SK-N-MC (cell line): ENCODE data around the gene CDKN2B-AS1.

Source experiments
- DNase-seq: peaks from one replicate; pipeline ENCODE4 v3.0.0-alpha.2; 2011; ENCODE audit warnings: low read depth, low spot score
- H3K27ac ChIP-seq: fragments of 200-600 bp; sonication (generic); 2 replicates; pipeline ENCODE4 v1.5.1; 2016; ENCODE audit warnings: mixed run types
- H3K36me3 ChIP-seq: fragments of 200-600 bp; sonication (generic); 2 replicates; pipeline ENCODE4 v1.6.1; 2017; ENCODE audit warnings: antibody characterized with exemption, low read length, mixed read lengths; ENCODE audit not compliant: insufficient read depth
- H3K4me3 ChIP-seq: fragments of 200-600 bp; sonication (generic); 2 replicates; pipeline ENCODE4 v1.5.1; 2016
- H3K9ac ChIP-seq: fragments of 200-600 bp; sonication (generic); 2 replicates; pipeline ENCODE4 v1.8.0; 2017; ENCODE audit warnings: mixed run types, mixed read lengths; ENCODE audit not compliant: insufficient read length
- H3K9me3 ChIP-seq: fragments of 200-600 bp; sonication (generic); 2 replicates; pipeline ENCODE4 v1.6.1; 2017; ENCODE audit warnings: low read depth, mild to moderate bottlenecking, antibody characterized with exemption, low read length, moderate library complexity, mixed read lengths
- EZH2 ChIP-seq: fragments of 200-600 bp; sonication (generic); IDR thresholded peaks from one replicate; pipeline ENCODE4 v1.6.1; 2017; ENCODE audit warnings: antibody characterized with exemption
- FOXP2 ChIP-seq: optimal IDR thresholded peaks from 2 replicates; pipeline ENCODE3; 2011; ENCODE audit warnings: mild to moderate bottlenecking, moderate library complexity; ENCODE audit not compliant: insufficient read depth; ENCODE audit errors: extremely low read length, control extremely low read depth
- POLR2AphosphoS5 ChIP-seq: IDR thresholded peaks from 2 replicates; pipeline ENCODE4 v1.6.1; 2012; ENCODE audit warnings: mild to moderate bottlenecking, low read depth, low read length, borderline replicate concordance

CDKN2B-AS1 gene

GRCh38 chr9:22138956-22139660 is 144.5 kb downstream of the CDKN2B-AS1 start:
- Histone ChIP-seq H3K9ac (no peak overlapping the region), H3K9me3 (no peaks in the 10 kb centered on the region), H3K36me3 (no peaks in the 10 kb centered on the region), H3K4me3 (no peak overlapping the region), H3K27ac (no peak overlapping the region)
- TF ChIP-seq FOXP2 (no peak), EZH2 (no peak)
- no peak for DNase-seq

- Histone ChIP-seq H3K27ac (no peak overlapping the region), H3K36me3 (no peaks in the 10 kb centered on the region), H3K9me3 (no peaks in the 10 kb centered on the region), H3K9ac (no peak overlapping the region), H3K4me3 (no peak overlapping the region)
- no peak for TF ChIP-seq POLR2AphosphoS5
- DNase-seq = no peak
Observed at GRCh38 chr9:22141908-22142307, 147.3 kb downstream of the CDKN2B-AS1 start.

- Histone ChIP-seq H3K4me3 (no peak overlapping the region), H3K27ac (no peak overlapping the region), H3K9me3 (no peaks in the 10 kb centered on the region), H3K36me3 (no peaks in the 10 kb centered on the region), H3K9ac (no peak overlapping the region)
- TF ChIP-seq FOXP2 (no peak), POLR2AphosphoS5 (no peak), EZH2 (no peak)
- no peak for DNase-seq
Observed at GRCh38 chr9:22142671-22143070, 148.1 kb downstream of the CDKN2B-AS1 start.

DNA sequence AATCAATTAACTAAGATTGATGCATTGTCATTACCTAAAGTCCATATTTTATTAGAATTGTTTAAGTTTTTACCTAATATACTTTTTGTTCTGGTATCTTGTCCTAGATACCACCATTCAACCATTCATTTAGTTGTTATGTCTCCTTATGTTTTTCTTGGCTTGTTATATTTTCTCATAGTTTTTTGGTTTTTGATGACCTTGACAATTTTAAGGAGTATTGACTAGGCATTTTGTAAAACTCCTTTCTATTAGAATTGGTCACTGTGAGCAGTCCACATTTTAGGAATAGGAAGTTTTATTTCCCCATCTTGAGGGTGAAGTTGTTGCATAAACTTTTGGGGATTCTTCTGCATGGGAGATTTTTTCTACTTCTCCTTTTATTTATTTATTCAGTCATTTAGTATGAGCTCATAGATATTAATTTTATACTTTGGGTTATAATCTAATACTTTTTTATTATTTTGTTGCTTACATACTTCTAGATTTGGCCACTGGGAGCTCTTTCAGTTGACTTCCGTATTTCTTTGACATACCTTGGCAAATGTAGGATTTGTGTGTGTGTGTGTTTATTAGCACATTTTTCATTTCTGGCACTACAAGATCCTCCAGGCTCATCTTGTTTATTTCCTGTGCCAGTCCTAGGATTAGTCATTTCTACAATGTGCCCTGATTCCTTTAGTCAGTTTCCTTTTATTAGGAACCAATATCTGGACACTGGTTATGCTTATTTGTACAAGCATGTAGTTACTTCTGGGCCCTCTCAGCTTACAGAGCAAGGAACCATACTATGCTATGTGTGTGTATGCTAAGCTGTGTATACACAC is 149.4 kb downstream of the CDKN2B-AS1 start:
- no peak overlapping the region for H3K4me3 ChIP-seq
- DNase-seq = no peak
- H3K27ac ChIP-seq = no peak overlapping the region
- H3K9ac ChIP-seq = no peak overlapping the region
- TF ChIP-seq EZH2 (no peak), FOXP2 (no peak), POLR2AphosphoS5 (no peak)
- no peaks in the 10 kb centered on the region for H3K36me3 ChIP-seq
- no peaks in the 10 kb centered on the region for H3K9me3 ChIP-seq

DNA sequence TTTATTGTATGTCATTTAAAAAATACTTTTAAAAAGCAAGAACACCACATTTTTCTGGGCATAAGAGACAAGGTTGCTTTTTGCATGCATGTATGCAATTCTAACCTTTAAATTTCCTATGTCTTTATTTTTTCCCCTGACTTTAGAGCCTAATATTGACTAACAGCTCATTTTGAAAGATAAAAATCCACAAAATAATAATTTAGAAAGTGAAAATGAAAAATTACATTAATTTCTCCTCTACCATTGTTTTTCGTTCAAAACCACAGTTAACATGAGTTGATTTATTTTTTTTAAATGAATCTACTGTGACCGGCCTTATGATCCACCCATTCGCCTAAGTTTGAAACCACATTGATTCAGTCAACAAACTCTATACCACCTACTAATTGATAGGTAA is 152.0 kb downstream of the CDKN2B-AS1 start:
- Histone ChIP-seq H3K36me3 (no peaks in the 10 kb centered on the region), H3K27ac (no peak overlapping the region), H3K9me3 (no peaks in the 10 kb centered on the region), H3K9ac (no peak overlapping the region), H3K4me3 (no peak overlapping the region)
- no peak for DNase-seq
- TF ChIP-seq EZH2 (no peak), POLR2AphosphoS5 (no peak), FOXP2 (no peak)

GRCh38 chr9:22147813-22148527 is 153.4 kb downstream of the CDKN2B-AS1 start:
- H3K4me3 ChIP-seq = no peak overlapping the region
- no peak overlapping the region for H3K9ac ChIP-seq
- no peak overlapping the region for H3K27ac ChIP-seq
- H3K36me3 ChIP-seq = no peaks in the 10 kb centered on the region
- DNase-seq = no peak
- TF ChIP-seq FOXP2 (no peak), POLR2AphosphoS5 (no peak)
- H3K9me3 ChIP-seq = no peaks in the 10 kb centered on the region

DNA sequence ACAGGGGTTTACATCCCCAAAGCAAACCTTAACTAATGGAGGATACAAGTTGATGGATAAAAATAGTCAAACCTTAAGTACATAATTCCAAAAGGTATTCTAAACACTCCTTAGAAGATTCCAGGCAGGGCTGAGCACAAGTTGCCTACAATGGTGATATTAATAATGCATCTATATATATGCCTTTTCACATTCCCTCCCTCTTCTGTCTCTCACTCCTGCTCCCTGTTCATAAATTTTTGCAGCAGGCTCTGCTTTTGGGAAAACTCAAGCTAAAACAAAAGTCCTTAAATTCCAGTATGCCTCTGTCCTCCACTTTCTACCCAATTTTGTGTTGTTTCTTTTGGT is 153.9 kb downstream of the CDKN2B-AS1 start:
- H3K27ac ChIP-seq = no peak overlapping the region
- TF ChIP-seq EZH2 (no peak), FOXP2 (no peak), POLR2AphosphoS5 (no peak)
- no peak for DNase-seq
- H3K4me3 ChIP-seq = no peak overlapping the region
- no peaks in the 10 kb centered on the region for H3K9me3 ChIP-seq
- H3K9ac ChIP-seq = no peak overlapping the region
- H3K36me3 ChIP-seq = no peaks in the 10 kb centered on the region

GRCh38 chr9:22148876-22149637 is 154.5 kb downstream of the CDKN2B-AS1 start:
- Histone ChIP-seq H3K36me3 (no peaks in the 10 kb centered on the region), H3K27ac (0 out of 2 replicates have a peak overlapping the region, but pooled peaks have one; percentile 36), H3K9me3 (no peaks in the 10 kb centered on the region), H3K4me3 (no peak overlapping the region), H3K9ac (no peak overlapping the region)
- DNase-seq = no peak
- TF ChIP-seq EZH2 (no peak), FOXP2 (no peak)
